Ovary (tissue), 3 donors: ENCODE results near the gene IFNA8.

Experiments used
- POLR2A ChIP-seq: fragments of 450-650 bp; IDR thresholded peaks from one replicate; pipeline ENCODE4 v1.6.1; 2017; ENCODE audit warnings: antibody characterized with exemption, mild to moderate bottlenecking, moderate library complexity
- TF ChIP-seq, protein P1 (sequence below), 3 donors: fragments of 450-650 bp in 2 of 3; fragments of 200-600 bp in 1 of 3; IDR thresholded peaks; one replicate each; pipeline versions ENCODE4 v1.5.1 to v1.8.0; 2016 to 2022; ENCODE audit warnings: antibody characterized with exemption in 3 of 3, mild to moderate bottlenecking in 1 of 3
- donor health status: DM: no; HTN: no; CAD: no.

DNA sequence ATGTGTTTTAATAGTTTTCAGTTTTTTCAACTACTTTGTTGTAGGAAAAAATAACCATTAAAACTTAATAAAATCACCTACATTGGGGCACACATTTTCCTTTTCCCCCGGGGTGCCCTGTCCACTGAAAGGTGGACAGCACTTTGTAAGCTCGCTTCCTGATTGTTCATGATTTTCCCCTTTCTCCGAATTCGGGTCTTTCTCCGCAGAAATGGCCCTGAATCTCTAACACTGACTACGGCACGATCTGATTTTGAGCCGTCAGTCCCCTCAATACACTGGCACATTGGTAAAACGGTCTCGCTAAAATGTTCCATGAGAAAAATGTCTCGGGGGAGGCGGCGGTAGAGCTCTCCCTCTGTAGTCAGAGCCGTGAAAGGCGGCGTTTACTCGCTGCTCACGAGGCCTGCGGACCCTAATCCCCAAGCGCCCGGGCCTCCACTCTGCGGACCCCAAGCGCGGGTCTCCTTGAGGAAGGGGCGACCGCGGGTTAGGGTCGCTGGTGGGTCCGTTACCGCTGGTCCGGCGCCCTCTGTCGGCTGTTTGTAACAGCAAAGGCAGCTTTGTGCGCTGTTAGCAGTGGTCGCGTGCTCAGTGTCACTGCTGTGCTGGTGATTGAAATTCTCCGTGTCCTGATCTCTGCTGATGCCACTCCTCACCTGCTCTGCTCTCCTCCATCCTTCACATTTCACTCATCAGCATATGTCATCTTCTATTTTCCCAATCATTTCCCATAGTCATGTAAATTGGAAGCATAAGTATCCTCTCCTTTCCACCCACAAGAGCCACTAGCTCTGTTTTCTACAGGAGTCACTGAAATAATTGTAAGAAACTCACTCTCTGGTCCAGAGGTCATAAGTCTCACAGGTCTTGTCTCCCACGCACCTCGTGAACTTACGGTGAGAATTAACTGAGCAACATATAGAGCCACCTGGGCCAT is 12.9 kb upstream of the IFNA8 start:
- TF ChIP-seq POLR2A = no peak
- TF ChIP-seq, protein P1, sequence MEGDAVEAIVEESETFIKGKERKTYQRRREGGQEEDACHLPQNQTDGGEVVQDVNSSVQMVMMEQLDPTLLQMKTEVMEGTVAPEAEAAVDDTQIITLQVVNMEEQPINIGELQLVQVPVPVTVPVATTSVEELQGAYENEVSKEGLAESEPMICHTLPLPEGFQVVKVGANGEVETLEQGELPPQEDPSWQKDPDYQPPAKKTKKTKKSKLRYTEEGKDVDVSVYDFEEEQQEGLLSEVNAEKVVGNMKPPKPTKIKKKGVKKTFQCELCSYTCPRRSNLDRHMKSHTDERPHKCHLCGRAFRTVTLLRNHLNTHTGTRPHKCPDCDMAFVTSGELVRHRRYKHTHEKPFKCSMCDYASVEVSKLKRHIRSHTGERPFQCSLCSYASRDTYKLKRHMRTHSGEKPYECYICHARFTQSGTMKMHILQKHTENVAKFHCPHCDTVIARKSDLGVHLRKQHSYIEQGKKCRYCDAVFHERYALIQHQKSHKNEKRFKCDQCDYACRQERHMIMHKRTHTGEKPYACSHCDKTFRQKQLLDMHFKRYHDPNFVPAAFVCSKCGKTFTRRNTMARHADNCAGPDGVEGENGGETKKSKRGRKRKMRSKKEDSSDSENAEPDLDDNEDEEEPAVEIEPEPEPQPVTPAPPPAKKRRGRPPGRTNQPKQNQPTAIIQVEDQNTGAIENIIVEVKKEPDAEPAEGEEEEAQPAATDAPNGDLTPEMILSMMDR (IDR thresholded peaks at IDR 0.05) = peak in 2 of 3 donors; percentile 57 to 58
